Measurements from ENCODE around the gene ARSI.
A peak's percentile ranks its signal among the peaks of the same experiment; 100 is the strongest.

Gene ARSI

DNA sequence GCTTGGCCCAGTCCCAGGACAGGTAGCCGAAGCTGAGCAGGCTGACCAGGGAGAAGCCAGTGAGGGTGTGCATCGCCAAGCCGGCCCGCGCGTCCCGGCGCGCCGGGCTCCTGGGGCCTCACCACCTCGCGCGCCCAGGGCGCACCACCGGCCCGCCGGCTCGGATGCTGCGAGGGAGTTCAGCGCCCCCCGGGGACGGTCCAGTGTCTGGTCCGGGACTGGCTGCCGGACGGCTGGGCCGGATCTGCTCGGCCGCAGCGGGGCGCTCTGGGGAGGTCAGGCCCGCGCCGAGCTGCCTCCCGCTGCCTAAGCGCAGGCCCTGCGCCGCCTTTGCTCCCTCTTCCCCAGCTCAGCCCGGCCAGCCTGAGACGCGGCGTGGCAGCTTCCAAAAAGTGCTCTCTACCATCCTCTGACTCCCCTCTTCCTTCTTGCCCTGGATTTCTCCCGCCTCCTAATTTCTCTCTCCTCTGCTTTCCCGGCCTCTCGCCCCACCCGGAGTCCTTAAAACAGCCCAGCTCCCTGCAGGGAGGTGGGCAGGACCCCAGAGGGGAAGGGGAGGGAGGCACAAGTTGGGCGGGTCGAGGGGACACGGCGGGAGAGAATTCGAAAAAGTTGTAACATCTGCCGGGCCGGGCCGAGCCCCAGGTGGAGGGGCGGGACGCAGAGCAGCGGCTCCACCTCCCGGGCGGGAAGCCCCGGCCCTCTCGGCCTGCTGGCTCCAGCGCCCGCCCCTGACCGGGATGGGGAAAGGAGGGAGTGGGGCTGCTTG lies at the start of gene ARSI:
Gene ARSI, minus strand, starts transcription at position 605 of the 769 bp plus-strand sequence. Its CDS starts 532 bp downstream, at position 73.
- no peak for ATAC-seq
- TF ChIP-seq ZFP3 (CRISPR knock-in tag; IDR thresholded peaks at IDR 0.05) (no peak), ZNF70 (CRISPR knock-in tag; IDR thresholded peaks at IDR 0.05) (no peak), BACH2 (CRISPR knock-in tag; IDR thresholded peaks at IDR 0.05; ENCODE audit: borderline replicate concordance) (no peak), RARB (CRISPR knock-in tag; IDR thresholded peaks at IDR 0.05) (no peak), ZFP30 (CRISPR knock-in tag; IDR thresholded peaks at IDR 0.05) (no peak), PPARA (CRISPR knock-in tag; IDR thresholded peaks at IDR 0.05; ENCODE audit: borderline replicate concordance) (no peak)
- TF ChIP-seq, protein P1, sequence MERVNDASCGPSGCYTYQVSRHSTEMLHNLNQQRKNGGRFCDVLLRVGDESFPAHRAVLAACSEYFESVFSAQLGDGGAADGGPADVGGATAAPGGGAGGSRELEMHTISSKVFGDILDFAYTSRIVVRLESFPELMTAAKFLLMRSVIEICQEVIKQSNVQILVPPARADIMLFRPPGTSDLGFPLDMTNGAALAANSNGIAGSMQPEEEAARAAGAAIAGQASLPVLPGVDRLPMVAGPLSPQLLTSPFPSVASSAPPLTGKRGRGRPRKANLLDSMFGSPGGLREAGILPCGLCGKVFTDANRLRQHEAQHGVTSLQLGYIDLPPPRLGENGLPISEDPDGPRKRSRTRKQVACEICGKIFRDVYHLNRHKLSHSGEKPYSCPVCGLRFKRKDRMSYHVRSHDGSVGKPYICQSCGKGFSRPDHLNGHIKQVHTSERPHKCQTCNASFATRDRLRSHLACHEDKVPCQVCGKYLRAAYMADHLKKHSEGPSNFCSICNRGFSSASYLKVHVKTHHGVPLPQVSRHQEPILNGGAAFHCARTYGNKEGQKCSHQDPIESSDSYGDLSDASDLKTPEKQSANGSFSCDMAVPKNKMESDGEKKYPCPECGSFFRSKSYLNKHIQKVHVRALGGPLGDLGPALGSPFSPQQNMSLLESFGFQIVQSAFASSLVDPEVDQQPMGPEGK (CRISPR knock-in tag; IDR thresholded peaks at IDR 0.05; ENCODE audit: borderline replicate concordance) = no peak

DNA sequence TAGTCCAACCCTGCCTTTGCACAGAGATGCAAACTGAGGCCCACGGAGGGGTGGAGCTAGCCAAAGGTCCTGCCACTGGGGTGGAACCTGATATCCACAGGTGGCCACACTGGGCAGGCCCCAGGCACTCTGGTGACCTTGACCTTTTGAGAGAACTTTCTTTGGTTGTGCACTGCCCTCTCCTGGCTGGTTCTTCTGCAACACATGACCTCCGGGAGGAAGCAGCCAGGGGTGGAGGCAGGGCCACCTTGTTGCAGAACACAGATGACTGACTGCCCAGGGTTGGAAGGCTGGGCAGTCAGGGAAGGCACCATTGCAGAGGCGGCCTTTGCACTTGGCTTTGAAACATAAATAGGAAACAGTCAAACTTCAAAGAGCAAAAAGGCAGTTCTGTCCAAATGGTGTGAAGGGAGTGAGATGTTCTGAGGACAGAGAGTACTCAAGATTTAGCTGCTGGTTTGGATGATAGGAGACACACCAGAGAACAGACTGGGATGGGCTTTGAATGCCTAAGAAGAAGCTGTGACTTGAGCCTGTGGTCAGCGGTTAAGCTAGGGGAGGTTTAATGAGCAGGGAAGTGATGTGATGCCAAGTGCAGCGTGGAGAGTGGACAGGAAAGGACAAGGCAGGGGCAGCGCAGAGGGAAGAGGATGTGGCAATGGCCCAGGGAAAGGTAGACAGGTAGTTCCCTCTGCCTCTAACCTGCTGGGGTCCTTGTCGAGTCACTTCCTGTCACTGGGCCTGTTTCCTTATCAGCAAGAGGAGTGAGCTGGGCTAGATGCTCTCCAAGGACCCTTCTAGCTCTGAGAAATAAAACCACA lies 48.0 kb upstream of the ARSI start:
- peak; percentile 96 for ATAC-seq
- TF ChIP-seq ESRRG (CRISPR knock-in tag; IDR thresholded peaks at IDR 0.05) (no peak), ZFP3 (CRISPR knock-in tag; IDR thresholded peaks at IDR 0.05) (peak; percentile 85; the same call in 1 of the 2 replicates)

DNA sequence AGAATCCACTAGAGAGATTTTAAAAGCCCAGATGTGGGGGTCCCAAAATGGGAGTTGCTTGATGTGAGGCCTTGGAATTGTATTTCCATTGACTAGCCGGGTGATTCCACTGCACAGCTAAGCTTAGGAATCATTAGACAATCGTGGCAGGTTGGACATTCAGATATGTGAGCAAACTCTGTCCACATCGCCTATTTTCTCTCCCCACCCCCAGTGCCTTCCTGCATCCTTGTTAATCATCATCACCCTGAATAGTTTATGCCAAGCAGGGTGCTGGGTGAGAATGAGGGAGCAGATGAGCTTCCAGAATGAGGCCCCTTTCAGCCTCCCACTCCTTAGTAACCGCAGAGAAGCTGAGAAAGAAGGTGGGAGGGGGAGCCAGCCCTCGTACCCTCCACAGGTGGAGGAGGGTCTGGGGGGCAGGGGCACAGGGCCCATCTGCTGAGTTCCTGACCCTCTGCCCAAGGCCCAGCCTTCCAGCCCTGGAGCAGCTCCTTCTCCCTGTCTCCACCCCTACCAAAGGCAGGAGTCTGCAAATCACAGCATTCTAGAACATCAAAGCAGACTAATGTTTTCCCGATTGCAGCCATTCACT lies 47.1 kb upstream of the ARSI start:
- TF ChIP-seq ZNF8 (CRISPR knock-in tag; IDR thresholded peaks at IDR 0.05) = no peak
- TF ChIP-seq ZC3H10 (CRISPR knock-in tag; IDR thresholded peaks at IDR 0.05) = no peak
- TF ChIP-seq, protein P2, sequence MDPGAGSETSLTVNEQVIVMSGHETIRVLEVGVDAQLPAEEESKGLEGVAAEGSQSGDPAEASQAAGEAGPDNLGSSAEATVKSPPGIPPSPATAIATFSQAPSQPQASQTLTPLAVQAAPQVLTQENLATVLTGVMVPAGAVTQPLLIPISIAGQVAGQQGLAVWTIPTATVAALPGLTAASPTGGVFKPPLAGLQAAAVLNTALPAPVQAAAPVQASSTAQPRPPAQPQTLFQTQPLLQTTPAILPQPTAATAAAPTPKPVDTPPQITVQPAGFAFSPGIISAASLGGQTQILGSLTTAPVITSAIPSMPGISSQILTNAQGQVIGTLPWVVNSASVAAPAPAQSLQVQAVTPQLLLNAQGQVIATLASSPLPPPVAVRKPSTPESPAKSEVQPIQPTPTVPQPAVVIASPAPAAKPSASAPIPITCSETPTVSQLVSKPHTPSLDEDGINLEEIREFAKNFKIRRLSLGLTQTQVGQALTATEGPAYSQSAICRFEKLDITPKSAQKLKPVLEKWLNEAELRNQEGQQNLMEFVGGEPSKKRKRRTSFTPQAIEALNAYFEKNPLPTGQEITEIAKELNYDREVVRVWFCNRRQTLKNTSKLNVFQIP (CRISPR knock-in tag; IDR thresholded peaks at IDR 0.05; ENCODE audit: borderline replicate concordance, low read depth) = no peak
- TF ChIP-seq TCF4 (CRISPR knock-in tag; IDR thresholded peaks at IDR 0.05; ENCODE audit: borderline replicate concordance) = no peak
- TF ChIP-seq, protein P3, sequence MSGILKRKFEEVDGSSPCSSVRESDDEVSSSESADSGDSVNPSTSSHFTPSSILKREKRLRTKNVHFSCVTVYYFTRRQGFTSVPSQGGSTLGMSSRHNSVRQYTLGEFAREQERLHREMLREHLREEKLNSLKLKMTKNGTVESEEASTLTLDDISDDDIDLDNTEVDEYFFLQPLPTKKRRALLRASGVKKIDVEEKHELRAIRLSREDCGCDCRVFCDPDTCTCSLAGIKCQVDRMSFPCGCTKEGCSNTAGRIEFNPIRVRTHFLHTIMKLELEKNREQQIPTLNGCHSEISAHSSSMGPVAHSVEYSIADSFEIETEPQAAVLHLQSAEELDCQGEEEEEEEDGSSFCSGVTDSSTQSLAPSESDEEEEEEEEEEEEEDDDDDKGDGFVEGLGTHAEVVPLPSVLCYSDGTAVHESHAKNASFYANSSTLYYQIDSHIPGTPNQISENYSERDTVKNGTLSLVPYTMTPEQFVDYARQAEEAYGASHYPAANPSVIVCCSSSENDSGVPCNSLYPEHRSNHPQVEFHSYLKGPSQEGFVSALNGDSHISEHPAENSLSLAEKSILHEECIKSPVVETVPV (CRISPR knock-in tag; IDR thresholded peaks at IDR 0.05) = no peak
- no peak for TF ChIP-seq OSR1 (CRISPR knock-in tag; IDR thresholded peaks at IDR 0.05)
- no peak for TF ChIP-seq SNAI2 (CRISPR knock-in tag; IDR thresholded peaks at IDR 0.05)
- TF ChIP-seq ARNTL (CRISPR knock-in tag; IDR thresholded peaks at IDR 0.05; ENCODE audit: borderline replicate concordance, low read depth) = no peak
- TF ChIP-seq ZFP3 (CRISPR knock-in tag; IDR thresholded peaks at IDR 0.05) = no peak
- TF ChIP-seq CSDC2 (CRISPR knock-in tag; IDR thresholded peaks at IDR 0.05) = no peak
- no peak for ATAC-seq

DNA sequence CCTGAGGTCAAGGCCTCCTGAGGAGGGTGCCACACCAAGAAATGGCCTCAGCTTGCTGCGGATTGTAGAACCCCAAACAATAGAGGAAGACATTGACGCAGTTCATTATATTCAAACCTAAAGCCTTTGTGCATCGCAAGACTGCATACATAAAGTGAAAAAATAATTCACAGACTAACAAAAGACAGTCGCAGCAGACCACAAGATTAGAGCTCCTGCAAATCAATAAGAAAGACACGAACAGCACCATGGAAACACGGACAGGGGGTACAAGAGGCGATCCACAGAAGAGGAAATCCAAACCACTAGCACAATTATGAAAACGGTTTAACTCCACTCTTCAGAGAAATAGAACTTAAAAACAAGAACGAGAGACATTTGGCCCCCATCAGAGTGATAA lies 44.7 kb upstream of the ARSI start:
- no peak for ATAC-seq
- TF ChIP-seq CSDC2 (CRISPR knock-in tag; IDR thresholded peaks at IDR 0.05) (no peak), TOX (CRISPR knock-in tag; IDR thresholded peaks at IDR 0.05; ENCODE audit: borderline replicate concordance) (no peak), ARNTL (CRISPR knock-in tag; IDR thresholded peaks at IDR 0.05; ENCODE audit: borderline replicate concordance, low read depth) (no peak), RARB (CRISPR knock-in tag; IDR thresholded peaks at IDR 0.05) (no peak), ISL1 (CRISPR knock-in tag; IDR thresholded peaks at IDR 0.05) (no peak), ZC3H10 (CRISPR knock-in tag; IDR thresholded peaks at IDR 0.05) (no peak), ZNF565 (CRISPR knock-in tag; conservative IDR thresholded peaks at IDR 0.05; ENCODE audit: low read depth) (no peak), OSR1 (CRISPR knock-in tag; IDR thresholded peaks at IDR 0.05) (no peak), ZNF8 (CRISPR knock-in tag; IDR thresholded peaks at IDR 0.05) (no peak), TCF4 (CRISPR knock-in tag; IDR thresholded peaks at IDR 0.05; ENCODE audit: borderline replicate concordance) (no peak), BACH2 (CRISPR knock-in tag; IDR thresholded peaks at IDR 0.05; ENCODE audit: borderline replicate concordance) (no peak), ZNF70 (CRISPR knock-in tag; IDR thresholded peaks at IDR 0.05) (no peak), ESRRG (CRISPR knock-in tag; IDR thresholded peaks at IDR 0.05) (no peak)
- TF ChIP-seq, protein P1 (CRISPR knock-in tag; IDR thresholded peaks at IDR 0.05; ENCODE audit: borderline replicate concordance) = no peak
- TF ChIP-seq, protein P4, sequence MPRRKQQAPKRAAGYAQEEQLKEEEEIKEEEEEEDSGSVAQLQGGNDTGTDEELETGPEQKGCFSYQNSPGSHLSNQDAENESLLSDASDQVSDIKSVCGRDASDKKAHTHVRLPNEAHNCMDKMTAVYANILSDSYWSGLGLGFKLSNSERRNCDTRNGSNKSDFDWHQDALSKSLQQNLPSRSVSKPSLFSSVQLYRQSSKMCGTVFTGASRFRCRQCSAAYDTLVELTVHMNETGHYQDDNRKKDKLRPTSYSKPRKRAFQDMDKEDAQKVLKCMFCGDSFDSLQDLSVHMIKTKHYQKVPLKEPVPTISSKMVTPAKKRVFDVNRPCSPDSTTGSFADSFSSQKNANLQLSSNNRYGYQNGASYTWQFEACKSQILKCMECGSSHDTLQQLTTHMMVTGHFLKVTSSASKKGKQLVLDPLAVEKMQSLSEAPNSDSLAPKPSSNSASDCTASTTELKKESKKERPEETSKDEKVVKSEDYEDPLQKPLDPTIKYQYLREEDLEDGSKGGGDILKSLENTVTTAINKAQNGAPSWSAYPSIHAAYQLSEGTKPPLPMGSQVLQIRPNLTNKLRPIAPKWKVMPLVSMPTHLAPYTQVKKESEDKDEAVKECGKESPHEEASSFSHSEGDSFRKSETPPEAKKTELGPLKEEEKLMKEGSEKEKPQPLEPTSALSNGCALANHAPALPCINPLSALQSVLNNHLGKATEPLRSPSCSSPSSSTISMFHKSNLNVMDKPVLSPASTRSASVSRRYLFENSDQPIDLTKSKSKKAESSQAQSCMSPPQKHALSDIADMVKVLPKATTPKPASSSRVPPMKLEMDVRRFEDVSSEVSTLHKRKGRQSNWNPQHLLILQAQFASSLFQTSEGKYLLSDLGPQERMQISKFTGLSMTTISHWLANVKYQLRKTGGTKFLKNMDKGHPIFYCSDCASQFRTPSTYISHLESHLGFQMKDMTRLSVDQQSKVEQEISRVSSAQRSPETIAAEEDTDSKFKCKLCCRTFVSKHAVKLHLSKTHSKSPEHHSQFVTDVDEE (CRISPR knock-in tag; IDR thresholded peaks at IDR 0.05) = no peak
- TF ChIP-seq, protein P3 (CRISPR knock-in tag; IDR thresholded peaks at IDR 0.05) = no peak
